Measurements from ENCODE around the gene SETD5. TPM values are rescaled to one million over a fixed set of nuclear protein-coding genes. Genes with fewer than 3 reads are reported as not detected.
A peak's percentile ranks its signal among the peaks of the same experiment; 100 is the strongest.

Gene SETD5
- total and polyA plus RNA-seq, 2 donors (not counting 3 experiments of a cell fraction or from before 2014, with no cell fraction given), result 48.2 to 149 TPM

GRCh38 chr3:9399746-9400145 lies 2.3 kb downstream of the SETD5 start:
- Histone ChIP-seq H2AFZ (ENCODE audit: low read depth, low read length) (no peak overlapping the region), H3K9me3 (replicated peaks; ENCODE audit: control insufficient read depth, insufficient read depth, low read length) (no peaks in the 10 kb centered on the region), H3K4me1 (ENCODE audit: control insufficient read depth, extremely low read depth, insufficient read depth, low read length) (peaks cover 56% of the 10 kb centered on the region), H3K9ac (replicated peaks; ENCODE audit: extremely low read depth, insufficient read depth, low read length) (peak overlapping the region; percentile 99), H3K4me3 (replicated peaks in 1 of 3; ENCODE audit: insufficient read depth in 1 of 3, low read depth in 1 of 3, low read length in 3 of 3) (peak overlapping the region; percentile 57 to 96 (median 86)), H3K4me2 (ENCODE audit: insufficient read depth, low read length) (peak overlapping the region; percentile 96), H3K36me3 (ENCODE audit: control insufficient read depth in 2 of 2, extremely low read depth in 1 of 2, insufficient read depth in 2 of 2, low read length in 2 of 2) (peaks cover 0 to 1% of the 10 kb centered on the region in 2 experiments), H3K27ac (ENCODE audit: insufficient read depth, low read depth, low read length) (peak overlapping the region; percentile 92), H3K79me2 (ENCODE audit: control insufficient read depth, insufficient read depth, low read length) (peaks cover 85% of the 10 kb centered on the region), H3K27me3 (ENCODE audit: control insufficient read depth in 2 of 2, insufficient read depth in 2 of 2, low read length in 2 of 2) (no peaks in the 10 kb centered on the region), H3K9me1 (replicated peaks; ENCODE audit: control insufficient read depth, extremely low read depth, insufficient read depth, low read length) (no peaks in the 10 kb centered on the region), H4K20me1 (replicated peaks; ENCODE audit: control insufficient read depth, extremely low read depth, insufficient read depth, low read length) (peaks cover 25% of the 10 kb centered on the region)
- dilution Hi-C loops (cut with MboI; ENCODE audit: extremely low pct_ligation_motif_present, low sequenced_read_pairs), result no loop called here
- no TSS peak for BruUV-seq (replicated peaks)
- FAIRE-seq, result peak; percentile 85
- intact Hi-C loops (cut with micrococcal nuclease), result no loop called here
- peak; percentile 81 for DNase-seq (ENCODE audit: low read depth, low spot score)
- ChIA-PET POLR2A (interaction anchor here (0.7 kb wide), 2 partner anchors 13 to 17 kb away, joined by 3 read pairs; no protein-coding TSS in a partner anchor), CTCF (interaction anchor here (0.8 to 1.9 kb wide), 5 partner anchors 9 to 35 kb away, joined by 3 to 29 read pairs (median 4); no protein-coding TSS in a partner anchor)
- TF ChIP-seq JUN (IDR thresholded peaks at IDR 0.05; ENCODE audit: borderline replicate concordance, insufficient read depth, insufficient read length, low read depth), result no peak
- no peak for TF ChIP-seq POLR2A (IDR thresholded peaks at IDR 0.05; ENCODE audit: low read depth, low read length)
- TF ChIP-seq EZH2 (IDR thresholded peaks at IDR 0.05; ENCODE audit: borderline replicate concordance, low read depth, low read length, severe bottlenecking), result no peak
- no peak for TF ChIP-seq MYC (IDR thresholded peaks at IDR 0.05; ENCODE audit: low read depth, low read length)
- TF ChIP-seq GATA2 (IDR thresholded peaks at IDR 0.05; ENCODE audit: insufficient read depth, insufficient read length, low read depth, low read length), result no peak
- TF ChIP-seq, protein P1, sequence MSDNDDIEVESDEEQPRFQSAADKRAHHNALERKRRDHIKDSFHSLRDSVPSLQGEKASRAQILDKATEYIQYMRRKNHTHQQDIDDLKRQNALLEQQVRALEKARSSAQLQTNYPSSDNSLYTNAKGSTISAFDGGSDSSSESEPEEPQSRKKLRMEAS (IDR thresholded peaks at IDR 0.05; ENCODE audit: insufficient read depth, insufficient read length), result no peak
- no peak for TF ChIP-seq CTCF (IDR thresholded peaks at IDR 0.05; ENCODE audit: extremely low read depth in 1 of 2, insufficient read depth in 1 of 2, low read depth in 1 of 2, low read length in 2 of 2)
- TF ChIP-seq POLR2AphosphoS5 (IDR thresholded peaks at IDR 0.05; ENCODE audit: insufficient read depth, low read depth, low read length), result no peak
- TF ChIP-seq FOS (IDR thresholded peaks at IDR 0.05; ENCODE audit: borderline replicate concordance, insufficient read depth, low read length), result no peak

Data from endothelial cell of umbilical vein (primary cell).